Transverse colon (tissue), 3 donors: ENCODE results near the gene SPTBN5.

Source experiments
- EP300 ChIP-seq: sonication (generic); formaldehyde crosslinking; IDR thresholded peaks from one replicate; pipeline ENCODE4 v1.6.1; 2017; ENCODE audit warnings: antibody characterized with exemption, low read depth
- POLR2A ChIP-seq: fragments of 450-650 bp; IDR thresholded peaks from one replicate; pipeline ENCODE4 v1.6.1; 2016; ENCODE audit warnings: antibody characterized with exemption, mild to moderate bottlenecking, moderate library complexity
- TF ChIP-seq, protein P1 (sequence below), 5 experiments: fragments of 200-600 bp in 3 of 5; fragments of 450-650 bp in 2 of 5; sonication (generic) in 3 of 5; IDR thresholded peaks; 1 replicate in 2 of 5; 2 replicates in 3 of 5; pipeline ENCODE4 v1.5.1; 2016 to 2017; ENCODE audit warnings: antibody characterized with exemption in 5 of 5, inconsistent platforms in 3 of 5, mild to moderate bottlenecking in 2 of 5, moderate library complexity in 1 of 5

DNA sequence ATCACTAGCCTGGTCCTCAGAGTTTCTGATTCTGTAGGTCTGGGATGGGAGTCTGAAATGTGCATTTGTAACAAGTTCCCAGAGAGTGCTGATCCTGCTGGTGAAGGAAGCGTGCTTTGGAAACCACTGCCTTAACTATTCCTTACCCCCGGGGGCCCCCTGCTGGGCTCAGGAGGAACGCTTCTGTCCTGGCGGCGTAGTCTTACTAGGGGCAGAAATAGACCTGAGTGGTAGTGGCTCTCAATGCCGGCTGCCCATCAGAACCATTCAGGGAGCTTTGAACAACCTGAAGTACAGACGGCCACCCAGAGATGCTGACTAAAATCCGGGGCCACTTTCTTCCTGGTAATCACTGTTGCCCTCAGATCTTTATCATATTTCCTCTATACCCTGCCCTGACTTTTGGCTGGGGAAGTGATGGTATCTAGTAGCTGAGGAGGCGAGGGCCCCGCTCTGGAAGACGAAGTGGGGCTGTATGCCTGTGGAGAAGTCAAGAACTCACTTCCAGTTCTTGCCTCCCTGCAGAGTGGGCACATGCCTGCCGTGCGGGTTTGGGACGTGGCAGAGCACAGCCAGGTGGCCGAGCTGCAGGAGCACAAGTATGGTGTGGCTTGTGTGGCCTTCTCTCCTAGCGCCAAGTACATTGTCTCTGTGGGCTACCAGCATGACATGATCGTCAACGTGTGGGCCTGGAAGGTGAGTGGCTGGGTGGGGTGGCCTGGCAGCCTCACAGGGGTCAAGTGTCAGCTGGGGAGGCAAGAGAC lies 82.2 kb downstream of the SPTBN5 start:
- TF ChIP-seq POLR2A (no peak), EP300 (no peak)
- TF ChIP-seq, protein P1, sequence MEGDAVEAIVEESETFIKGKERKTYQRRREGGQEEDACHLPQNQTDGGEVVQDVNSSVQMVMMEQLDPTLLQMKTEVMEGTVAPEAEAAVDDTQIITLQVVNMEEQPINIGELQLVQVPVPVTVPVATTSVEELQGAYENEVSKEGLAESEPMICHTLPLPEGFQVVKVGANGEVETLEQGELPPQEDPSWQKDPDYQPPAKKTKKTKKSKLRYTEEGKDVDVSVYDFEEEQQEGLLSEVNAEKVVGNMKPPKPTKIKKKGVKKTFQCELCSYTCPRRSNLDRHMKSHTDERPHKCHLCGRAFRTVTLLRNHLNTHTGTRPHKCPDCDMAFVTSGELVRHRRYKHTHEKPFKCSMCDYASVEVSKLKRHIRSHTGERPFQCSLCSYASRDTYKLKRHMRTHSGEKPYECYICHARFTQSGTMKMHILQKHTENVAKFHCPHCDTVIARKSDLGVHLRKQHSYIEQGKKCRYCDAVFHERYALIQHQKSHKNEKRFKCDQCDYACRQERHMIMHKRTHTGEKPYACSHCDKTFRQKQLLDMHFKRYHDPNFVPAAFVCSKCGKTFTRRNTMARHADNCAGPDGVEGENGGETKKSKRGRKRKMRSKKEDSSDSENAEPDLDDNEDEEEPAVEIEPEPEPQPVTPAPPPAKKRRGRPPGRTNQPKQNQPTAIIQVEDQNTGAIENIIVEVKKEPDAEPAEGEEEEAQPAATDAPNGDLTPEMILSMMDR (IDR thresholded peaks at IDR 0.05): peak; percentile 81 to 90 (median 87)
